ENCODE data around the gene FREY1. TPM values are rescaled to one million over a fixed set of nuclear protein-coding genes. Genes with fewer than 3 reads are reported as not detected.

The FREY1 gene
- total and polyA plus RNA-seq, 2 donors (not counting 1 experiment from before 2014, with no cell fraction given): 0.82 to 6.6 TPM

DNA sequence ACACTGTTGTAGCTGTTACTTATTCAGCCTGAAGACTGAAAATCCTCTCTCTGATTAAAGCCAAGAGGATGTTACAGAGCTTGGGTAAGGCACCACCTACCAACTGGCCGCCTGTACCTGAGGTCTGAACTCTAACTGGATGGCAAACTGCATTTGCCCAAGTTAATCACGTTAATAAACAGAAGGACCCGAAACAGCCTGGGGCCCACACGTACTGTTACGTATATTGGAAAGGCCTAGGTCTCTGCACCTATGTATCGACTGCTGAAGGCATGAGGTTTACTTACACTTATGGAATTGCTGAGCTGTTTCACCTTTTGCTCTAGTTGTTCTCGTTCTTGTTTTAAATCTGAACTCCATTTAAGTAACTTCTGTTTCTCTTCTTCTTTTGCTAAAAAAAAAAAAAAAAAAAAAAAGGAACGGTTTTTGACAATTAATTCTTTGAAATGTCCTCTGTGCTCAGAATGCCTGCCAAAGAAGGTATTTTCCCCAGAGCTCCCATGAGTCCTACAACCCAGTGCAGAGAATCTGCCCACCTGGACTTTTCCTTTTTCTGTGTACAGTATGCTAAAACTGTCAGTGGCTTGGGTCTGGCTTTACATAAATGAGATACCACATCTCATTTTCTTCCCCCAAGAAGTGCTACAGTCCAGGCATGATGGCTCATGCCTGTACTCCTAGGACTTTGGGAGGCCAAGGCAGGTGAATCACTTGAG lies 28.4 kb upstream of the FREY1 start:
- H3K27ac Mint-ChIP-seq: peak overlapping the region; percentile 92
- Histone ChIP-seq H3K4me2 (replicated peaks; ENCODE audit: low read depth, low read length, poor library complexity, severe bottlenecking) (peak overlapping the region; percentile 91), H3K27me3 (replicated peaks in 1 of 4; ENCODE audit: control extremely low read depth in 1 of 4, control insufficient read depth in 3 of 4, insufficient read depth in 4 of 4, low read length in 3 of 4) (no peaks in the 10 kb centered on the region), H3K27ac (ENCODE audit: low read length in 2 of 2) (peak overlapping the region; percentile 26 to 92), H2AFZ (ENCODE audit: insufficient read depth, low read depth, low read length, poor library complexity, severe bottlenecking) (peak overlapping the region; percentile 17), H4K20me1 (ENCODE audit: control insufficient read depth, insufficient read depth, low read length, poor library complexity, severe bottlenecking) (peaks cover 17% of the 10 kb centered on the region), H3K9me3 (ENCODE audit: control extremely low read depth in 1 of 3, control insufficient read depth in 2 of 3, insufficient read depth in 1 of 3, low read length in 2 of 3) (no peaks in the 10 kb centered on the region), H3K79me2 (ENCODE audit: control insufficient read depth, insufficient read depth, low read length) (peaks cover 68% of the 10 kb centered on the region), H3K9ac (ENCODE audit: low read length) (peak overlapping the region; percentile 14), H3K4me3 (ENCODE audit: control extremely low read depth in 1 of 5, extremely low read depth in 1 of 5, insufficient read depth in 1 of 5, low read depth in 2 of 5, low read length in 4 of 5) (peak overlapping the region in 3 of 5 experiments; percentile 5 to 34 (median 15)), H3K4me1 (ENCODE audit: control insufficient read depth in 2 of 2, insufficient read depth in 2 of 2, low read length in 2 of 2) (peaks cover 71 to 78% of the 10 kb centered on the region in 2 donors), H3K36me3 (replicated peaks in 1 of 2; ENCODE audit: control extremely low read depth in 1 of 2, control insufficient read depth in 1 of 2, extremely low read depth in 1 of 2, insufficient read depth in 2 of 2, low read length in 1 of 2) (peaks cover 0 to 12% of the 10 kb centered on the region in 2 experiments)
- ATAC-seq (ENCODE audit: low read depth): peak; percentile 11
- 65% methylated on average over 2 of the region's 8 CpGs for WGBS (ENCODE audit: insufficient coverage)
- no peaks in the 10 kb centered on the region for H3K9me3 Mint-ChIP-seq (ENCODE audit: insufficient read depth)
- TF ChIP-seq EZH2 (IDR thresholded peaks at IDR 0.05; ENCODE audit: borderline replicate concordance, insufficient read depth, low read depth, low read length, poor library complexity, severe bottlenecking): no peak
- TF ChIP-seq, protein P1, sequence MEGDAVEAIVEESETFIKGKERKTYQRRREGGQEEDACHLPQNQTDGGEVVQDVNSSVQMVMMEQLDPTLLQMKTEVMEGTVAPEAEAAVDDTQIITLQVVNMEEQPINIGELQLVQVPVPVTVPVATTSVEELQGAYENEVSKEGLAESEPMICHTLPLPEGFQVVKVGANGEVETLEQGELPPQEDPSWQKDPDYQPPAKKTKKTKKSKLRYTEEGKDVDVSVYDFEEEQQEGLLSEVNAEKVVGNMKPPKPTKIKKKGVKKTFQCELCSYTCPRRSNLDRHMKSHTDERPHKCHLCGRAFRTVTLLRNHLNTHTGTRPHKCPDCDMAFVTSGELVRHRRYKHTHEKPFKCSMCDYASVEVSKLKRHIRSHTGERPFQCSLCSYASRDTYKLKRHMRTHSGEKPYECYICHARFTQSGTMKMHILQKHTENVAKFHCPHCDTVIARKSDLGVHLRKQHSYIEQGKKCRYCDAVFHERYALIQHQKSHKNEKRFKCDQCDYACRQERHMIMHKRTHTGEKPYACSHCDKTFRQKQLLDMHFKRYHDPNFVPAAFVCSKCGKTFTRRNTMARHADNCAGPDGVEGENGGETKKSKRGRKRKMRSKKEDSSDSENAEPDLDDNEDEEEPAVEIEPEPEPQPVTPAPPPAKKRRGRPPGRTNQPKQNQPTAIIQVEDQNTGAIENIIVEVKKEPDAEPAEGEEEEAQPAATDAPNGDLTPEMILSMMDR (IDR thresholded peaks at IDR 0.05): no peak
- ChIA-PET CTCF (interaction anchor here (0.7 to 11.4 kb wide), 6 partner anchors 15 to 308 kb away, joined by 3 to 98 read pairs (median 4); partner anchors contain the start of genes LARGE2 and PEX16), POLR2A (interaction anchor here (0.6 to 10.9 kb wide), 4 partner anchors 9 to 33 kb away, joined by 3 to 162 read pairs (median 9); partner anchors contain the start of genes LARGE2 and PEX16)
- peak; percentile 61 for DNase-seq
- H3K27me3 Mint-ChIP-seq: no peaks in the 10 kb centered on the region
- peaks cover 89% of the 10 kb centered on the region for H3K4me1 Mint-ChIP-seq
- H3K4me3 Mint-ChIP-seq: peak overlapping the region; percentile 95
- intact Hi-C loops (cut with micrococcal nuclease): loop anchor here (10.0 kb wide), 1 partner anchor 1619 kb away; the partner anchor contains the start of gene CELF1

Measured in B cell (primary cell).